Measurements from ENCODE around the gene MAVS. TPM values are rescaled to one million over a fixed set of nuclear protein-coding genes. Genes with fewer than 3 reads are reported as not detected.
"Not testable (repeated sequence)": the region's sequence is repeated elsewhere in the genome, so short reads cannot be mapped to it uniquely, and the experiment has no call there.

Gene MAVS
- total RNA-seq, 4 donors from 2014 or later, result 28.5 to 50.0 (median 40.1) TPM

DNA sequence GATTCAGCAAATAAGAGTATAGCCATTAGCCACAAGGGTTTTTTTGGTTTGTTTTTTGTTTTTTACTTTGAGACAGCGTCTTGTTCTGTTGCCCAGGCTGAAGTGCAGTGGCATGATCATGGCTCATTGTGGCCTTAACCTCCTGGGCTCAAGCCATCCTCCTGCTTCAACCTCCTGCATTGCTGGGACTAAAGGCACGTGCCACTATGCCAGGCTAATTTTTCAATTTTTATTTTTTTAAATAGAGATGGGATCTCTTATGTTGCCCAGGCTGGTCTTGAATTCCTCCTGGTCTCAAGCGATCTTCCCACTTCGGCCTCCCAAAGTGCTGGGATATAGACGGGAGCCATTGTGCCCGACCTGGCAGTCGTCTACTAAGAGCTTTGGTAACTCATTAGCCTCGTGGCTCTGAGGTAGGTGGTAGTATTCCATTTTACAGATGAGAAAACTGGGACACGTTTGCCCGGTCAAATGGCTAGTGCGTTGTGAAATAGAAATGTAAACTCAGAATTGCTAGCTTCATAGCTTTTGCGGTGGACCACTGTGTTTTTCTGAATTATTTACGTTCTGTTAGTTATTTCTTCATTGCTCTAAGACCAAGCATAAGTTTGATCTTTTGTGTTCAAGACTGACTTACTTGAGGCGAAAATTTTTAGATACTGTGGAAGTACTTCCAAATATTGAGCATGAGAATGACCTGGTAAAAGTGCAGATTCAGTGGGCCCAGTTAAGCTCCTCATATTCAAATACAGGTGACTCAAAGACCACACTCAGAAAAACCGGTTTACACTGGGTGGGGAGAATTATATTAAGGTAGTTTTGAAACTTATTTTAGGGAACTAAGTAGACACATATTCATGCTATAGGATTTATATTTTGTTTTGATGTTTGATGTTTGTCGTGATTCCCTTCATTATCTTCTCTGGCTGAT is 44.6 kb downstream of the MAVS start:
- ATAC-seq, result no peak
- Histone ChIP-seq H3K36me3 (no peaks in the 10 kb centered on the region), H3K4me1 (peaks cover 0 to 74% (median 38%) of the 10 kb centered on the region in 3 donors), H3K27ac (peak overlapping the region in 2 of 4 donors; percentile 25 to 99), H3K27me3 (no peaks in the 10 kb centered on the region), H3K4me3 (peak overlapping the region; percentile 98 to 99), H3K9me3 (no peaks in the 10 kb centered on the region)
- WGBS, 2 donors (ENCODE audit: low coverage in 1 of 2), result 41 to 53% methylated on average over 6 to 16 of the region's 16 CpGs
- TF ChIP-seq POLR2A (IDR thresholded peaks at IDR 0.05) (no peak), CTCF (IDR thresholded peaks at IDR 0.05) (no peak), EP300 (IDR thresholded peaks at IDR 0.05) (no peak), POLR2AphosphoS5 (IDR thresholded peaks at IDR 0.05) (no peak)

DNA sequence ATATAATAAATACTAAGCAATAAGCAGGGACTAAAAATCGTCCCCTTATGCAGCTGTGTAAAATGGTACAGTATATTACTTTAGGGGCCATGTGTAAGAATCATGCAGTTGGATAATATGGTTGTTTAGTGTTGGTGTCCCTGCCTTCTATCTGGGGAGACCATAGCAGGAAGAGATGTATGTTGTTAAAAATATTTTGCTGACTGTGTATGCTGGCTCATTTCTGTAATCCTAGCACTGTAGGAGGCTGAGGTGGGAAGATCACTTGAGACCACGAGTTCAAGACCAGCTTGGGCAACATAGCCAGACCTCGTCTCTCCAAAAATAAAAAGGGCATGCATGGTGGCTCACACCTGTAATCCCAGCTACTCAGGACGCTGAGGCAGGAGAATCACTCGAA is 48.2 kb downstream of the MAVS start:
- Histone ChIP-seq H3K36me3 (no peaks in the 10 kb centered on the region), H3K4me3 (no peak overlapping the region), H3K4me1 (peaks cover 6 to 100% (median 44%) of the 10 kb centered on the region in 3 donors), H3K27ac (peak overlapping the region in 1 of 4 donors; percentile 1), H3K27me3 (no peaks in the 10 kb centered on the region), H3K9me3 (no peaks in the 10 kb centered on the region)
- WGBS, 2 donors (ENCODE audit: low coverage in 1 of 2), result 67 to 81% methylated on average over 2 of the region's 5 CpGs
- TF ChIP-seq POLR2A (IDR thresholded peaks at IDR 0.05), result no peak
- no peak for ATAC-seq

DNA sequence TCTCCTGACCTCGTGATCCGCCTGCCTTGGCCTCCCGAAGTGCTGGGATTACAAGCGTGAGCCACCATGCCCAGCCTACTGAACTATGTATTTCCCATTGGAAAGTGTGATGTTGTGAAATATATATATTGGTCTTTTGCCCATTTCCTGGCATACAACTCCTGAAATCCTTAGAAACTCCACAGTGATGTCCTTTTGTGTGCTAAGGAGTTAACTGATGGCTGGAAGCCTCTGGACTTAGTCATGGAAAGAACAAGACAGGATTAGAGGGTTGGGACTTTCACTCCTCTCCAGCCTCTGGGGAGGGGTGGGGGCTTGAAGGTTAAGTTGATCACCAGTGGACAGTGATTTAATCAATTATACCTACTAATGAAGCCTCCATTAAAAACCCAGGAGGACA is 49.7 kb downstream of the MAVS start:
- no peak for ATAC-seq
- Histone ChIP-seq H3K36me3 (no peaks in the 10 kb centered on the region), H3K4me3 (no peak overlapping the region), H3K9me3 (no peaks in the 10 kb centered on the region), H3K27me3 (no peaks in the 10 kb centered on the region), H3K27ac (no peak overlapping the region), H3K4me1 (peaks cover 9 to 100% (median 51%) of the 10 kb centered on the region in 3 donors)
- WGBS, 2 donors (ENCODE audit: low coverage in 1 of 2), result 76 to 83% methylated on average over 1 to 4 of the region's 4 CpGs
- TF ChIP-seq POLR2A (IDR thresholded peaks at IDR 0.05) (no peak), EP300 (IDR thresholded peaks at IDR 0.05) (no peak), POLR2AphosphoS5 (IDR thresholded peaks at IDR 0.05) (no peak), CTCF (IDR thresholded peaks at IDR 0.05) (no peak)

- TF ChIP-seq CTCF (IDR thresholded peaks at IDR 0.05) (no peak), POLR2AphosphoS5 (IDR thresholded peaks at IDR 0.05) (no peak), POLR2A (IDR thresholded peaks at IDR 0.05) (no peak), EP300 (IDR thresholded peaks at IDR 0.05) (no peak)
- H3K4me1 ChIP-seq, result peaks cover 9 to 100% (median 44%) of the 10 kb centered on the region in 3 donors
- 68% methylated on average over 5 to 7 of the region's 10 CpGs for WGBS, 2 donors (ENCODE audit: low coverage in 1 of 2)
- H3K27me3 ChIP-seq, result no peaks in the 10 kb centered on the region
- H3K36me3 ChIP-seq, result no peaks in the 10 kb centered on the region
- no peaks in the 10 kb centered on the region for H3K9me3 ChIP-seq
- ATAC-seq, result no peak
- H3K27ac ChIP-seq, result no peak overlapping the region
- H3K4me3 ChIP-seq, result no peak overlapping the region
Observed at GRCh38 chr20:3896853-3897583, 50.4 kb downstream of the MAVS start.

DNA sequence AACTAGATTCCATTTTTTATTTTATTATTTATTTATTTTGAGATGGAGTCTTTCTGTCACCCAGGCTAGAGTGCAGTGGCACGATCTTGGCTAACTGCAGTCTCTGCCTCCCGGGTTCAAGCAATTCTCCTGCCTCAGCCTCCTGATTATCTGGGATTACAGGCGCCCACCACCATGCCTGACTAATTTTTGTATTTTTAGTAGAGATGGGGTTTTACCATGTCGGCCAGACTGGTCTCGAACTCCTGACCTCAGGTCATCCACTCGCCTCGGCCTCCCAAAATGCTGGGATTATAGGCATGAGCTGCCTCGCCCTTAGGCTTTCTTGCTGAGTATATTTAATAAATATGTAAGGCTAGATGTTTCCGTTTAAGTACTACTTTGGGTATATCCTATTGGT is 51.5 kb downstream of the MAVS start:
- not testable (repeated sequence) for H3K27ac ChIP-seq, H3K27me3 ChIP-seq, H3K9me3 ChIP-seq, H3K4me3 ChIP-seq, H3K36me3 ChIP-seq, ATAC-seq
- WGBS, 2 donors (ENCODE audit: low coverage in 1 of 2), result 51 to 78% methylated on average over 5 to 9 of the region's 9 CpGs
- peaks cover 12 to 99% (median 44%) of the 10 kb centered on the region in 3 donors for H3K4me1 ChIP-seq
